Adipocyte (in vitro differentiated cells): Measurements from ENCODE around the gene SHC2.
"Not testable (repeated sequence)": the region's sequence is repeated elsewhere in the genome, so short reads cannot be mapped to it uniquely, and the experiment has no call there.

Source experiments
- DNase-seq: peaks from one replicate; pipeline ENCODE4 v3.0.0-alpha.2; 2015; ENCODE audit warnings: low read depth
- H3K27me3 ChIP-seq: replicated peaks from 2 replicates; pipeline ENCODE4 v1.7.0; 2013; ENCODE audit warnings: mild to moderate bottlenecking, low read length, moderate library complexity; ENCODE audit not compliant: control insufficient read depth, insufficient read depth
- H3K36me3 ChIP-seq: 2 replicates; pipeline ENCODE4 v1.7.0; 2013; ENCODE audit warnings: low read length, mild to moderate bottlenecking, moderate library complexity; ENCODE audit not compliant: control insufficient read depth, insufficient read depth, severe bottlenecking
- H3K4me1 ChIP-seq: 2 replicates; pipeline ENCODE4 v1.7.0; 2013; ENCODE audit warnings: mild to moderate bottlenecking, low read length, moderate library complexity; ENCODE audit not compliant: control insufficient read depth, insufficient read depth
- H3K4me3 ChIP-seq: 2 replicates; pipeline ENCODE4 v1.7.0; 2013; ENCODE audit warnings: mild to moderate bottlenecking, low read length, moderate library complexity
- H3K9ac ChIP-seq: 2 replicates; pipeline ENCODE4 v1.7.0; 2013; ENCODE audit warnings: mild to moderate bottlenecking, low read length, moderate library complexity
- H3K9me3 ChIP-seq: 2 replicates; pipeline ENCODE4 v1.7.0; 2013; ENCODE audit warnings: mild to moderate bottlenecking, low read length, moderate library complexity; ENCODE audit not compliant: control insufficient read depth

The SHC2 gene

DNA sequence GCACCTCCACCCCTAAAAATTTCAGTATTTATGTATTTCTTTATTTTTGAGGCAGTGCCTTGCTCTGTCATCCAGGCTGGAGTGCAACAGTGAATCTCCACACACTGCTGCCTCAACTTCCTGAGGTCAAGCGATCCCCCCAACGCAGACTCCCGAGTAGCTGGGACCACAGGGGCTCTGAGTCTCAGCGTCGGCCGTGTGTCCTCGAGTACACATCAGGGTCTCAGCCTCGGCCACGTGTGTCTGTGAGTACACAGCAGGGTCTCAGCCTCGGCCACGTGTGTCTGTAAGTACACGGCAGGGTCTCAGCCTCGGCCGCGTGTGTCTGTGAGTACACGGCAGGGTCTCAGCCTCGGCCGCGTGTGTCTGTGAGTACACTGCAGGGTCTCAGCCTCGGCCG is 73.1 kb downstream of the SHC2 start:
- H3K27me3 ChIP-seq, result peaks cover 35% of the 10 kb centered on the region
- no peak overlapping the region for H3K9ac ChIP-seq
- DNase-seq, result no peak
- H3K9me3 ChIP-seq, result no peaks in the 10 kb centered on the region
- H3K36me3 ChIP-seq, result no peaks in the 10 kb centered on the region
- H3K4me1 ChIP-seq, result no peaks in the 10 kb centered on the region
- no peak overlapping the region for H3K4me3 ChIP-seq

DNA sequence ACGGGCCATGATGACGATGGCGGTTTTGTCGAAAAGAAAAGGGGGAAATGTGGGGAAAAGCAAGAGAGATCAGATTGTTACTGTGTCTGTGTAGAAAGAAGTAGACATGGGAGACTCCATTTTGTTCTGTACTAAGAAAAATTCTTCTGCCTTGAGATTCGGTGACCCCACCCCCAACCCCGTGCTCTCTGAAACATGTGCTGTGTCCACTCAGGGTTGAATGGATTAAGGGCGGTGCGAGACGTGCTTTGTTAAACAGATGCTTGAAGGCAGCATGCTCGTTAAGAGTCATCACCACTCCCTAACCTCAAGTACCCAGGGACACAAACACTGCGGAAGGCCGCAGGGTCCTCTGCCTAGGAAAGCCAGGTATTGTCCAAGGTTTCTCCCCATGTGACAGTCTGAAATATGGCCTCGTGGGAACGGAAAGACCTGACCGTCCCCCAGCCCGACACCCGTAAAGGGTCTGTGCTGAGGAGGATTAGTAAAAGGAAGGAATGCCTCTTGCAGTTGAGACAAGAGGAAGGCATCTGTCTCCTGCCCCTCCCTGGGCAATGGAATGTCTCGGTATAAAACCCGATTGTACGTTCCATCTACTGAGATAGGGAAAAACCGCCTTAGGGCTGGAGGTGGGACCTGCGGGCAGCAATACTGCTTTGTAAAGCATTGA is 74.1 kb downstream of the SHC2 start:
- not testable (repeated sequence) for H3K36me3 ChIP-seq, DNase-seq

DNA sequence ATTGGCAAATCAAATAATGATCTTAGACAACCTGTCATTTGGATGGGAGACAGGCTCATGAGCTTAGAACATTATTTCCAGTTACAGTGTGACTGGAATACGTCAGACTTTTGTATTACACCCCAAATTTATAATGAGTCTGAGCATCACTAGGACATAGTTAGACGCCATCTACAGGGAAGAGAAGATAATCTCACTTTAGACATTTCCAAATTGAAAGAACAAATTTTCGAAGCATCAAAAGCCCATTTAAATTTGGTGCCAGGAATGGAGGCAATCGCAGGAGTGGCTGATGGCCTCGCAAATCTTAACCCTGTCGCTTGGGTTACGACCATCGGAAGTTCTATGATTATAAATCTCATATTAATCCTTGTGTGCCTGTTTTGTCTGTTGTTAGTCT is 74.6 kb downstream of the SHC2 start:
- H3K36me3 ChIP-seq, H3K4me1 ChIP-seq, H3K9me3 ChIP-seq, H3K4me3 ChIP-seq, DNase-seq, H3K9ac ChIP-seq: not testable (repeated sequence)
- H3K27me3 ChIP-seq, result peaks cover 38% of the 10 kb centered on the region

More for the DNA sequence above, 74.1 kb downstream of the SHC2 start:
- H3K27me3 ChIP-seq, result peaks cover 38% of the 10 kb centered on the region
- H3K9me3 ChIP-seq, H3K9ac ChIP-seq, H3K4me3 ChIP-seq, H3K4me1 ChIP-seq: not testable (repeated sequence)

DNA sequence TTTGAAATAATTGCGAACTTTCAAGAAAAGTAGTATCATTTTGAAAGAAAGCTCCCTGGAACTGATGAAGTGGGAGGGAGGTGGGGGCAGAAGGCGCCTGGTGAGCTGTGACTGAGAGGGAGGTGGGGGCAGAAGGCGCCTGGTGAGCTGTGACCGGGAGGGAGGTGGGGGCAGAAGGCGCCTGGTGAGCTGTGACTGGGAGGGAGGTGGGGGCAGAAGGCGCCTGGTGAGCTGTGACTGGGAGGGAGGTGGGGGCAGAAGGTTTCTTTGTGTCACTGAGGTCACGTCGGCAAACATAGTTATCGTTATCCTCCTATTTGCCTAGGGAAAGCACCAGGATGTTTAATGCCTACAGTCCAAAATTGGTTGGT is 76.0 kb downstream of the SHC2 start:
- H3K4me3 ChIP-seq, result no peak overlapping the region
- no peaks in the 10 kb centered on the region for H3K36me3 ChIP-seq
- no peak for DNase-seq
- H3K27me3 ChIP-seq, result peaks cover 30% of the 10 kb centered on the region
- H3K9ac ChIP-seq, result no peak overlapping the region
- no peaks in the 10 kb centered on the region for H3K4me1 ChIP-seq
- no peaks in the 10 kb centered on the region for H3K9me3 ChIP-seq

DNA sequence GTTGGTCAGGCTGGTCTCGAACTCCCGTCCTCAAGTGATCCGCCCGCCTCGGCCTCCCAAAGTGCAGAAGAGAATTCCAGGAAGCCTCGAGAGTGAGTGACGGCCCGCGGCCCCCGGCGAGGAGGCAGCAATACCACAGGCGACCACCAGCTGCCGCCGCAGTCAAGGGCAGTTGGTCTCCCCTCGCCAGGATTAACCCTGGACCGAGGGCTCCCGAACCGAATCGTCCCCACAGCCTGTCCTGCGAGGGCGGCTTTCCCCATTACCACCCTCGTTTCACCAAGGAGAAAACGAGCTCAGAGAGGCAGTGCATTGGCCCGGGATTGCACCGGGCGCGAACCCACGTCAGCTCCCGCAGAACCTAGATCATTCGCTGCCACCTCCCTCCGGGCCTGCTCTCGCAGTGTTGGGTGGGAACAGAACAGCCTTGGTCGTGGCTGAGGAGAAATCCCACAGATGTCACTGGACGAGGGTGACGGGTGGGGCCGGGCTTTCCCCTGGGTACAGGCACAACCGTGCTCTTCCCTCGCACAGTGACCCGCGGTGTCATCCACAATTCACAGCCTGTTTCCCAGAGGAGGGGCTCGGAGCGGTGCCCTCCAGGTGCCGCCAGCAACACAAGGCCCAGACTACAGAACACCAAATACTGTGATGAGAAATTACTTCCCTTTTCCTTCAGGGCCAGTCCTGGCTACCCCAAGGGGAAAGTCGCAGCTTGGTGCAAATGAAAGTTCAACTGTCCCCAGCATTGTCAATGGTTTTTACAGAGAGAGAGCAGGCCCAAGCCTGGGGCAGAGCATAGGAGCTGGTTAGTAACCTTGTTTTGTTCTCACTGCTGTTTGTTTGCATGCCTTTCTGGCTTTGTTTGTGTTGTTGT is 76.7 kb downstream of the SHC2 start:
- H3K27me3 ChIP-seq, result peaks cover 24% of the 10 kb centered on the region
- no peak overlapping the region for H3K9ac ChIP-seq
- H3K36me3 ChIP-seq, result no peaks in the 10 kb centered on the region
- no peaks in the 10 kb centered on the region for H3K4me1 ChIP-seq
- H3K9me3 ChIP-seq, result no peaks in the 10 kb centered on the region
- no peak for DNase-seq
- no peak overlapping the region for H3K4me3 ChIP-seq

DNA sequence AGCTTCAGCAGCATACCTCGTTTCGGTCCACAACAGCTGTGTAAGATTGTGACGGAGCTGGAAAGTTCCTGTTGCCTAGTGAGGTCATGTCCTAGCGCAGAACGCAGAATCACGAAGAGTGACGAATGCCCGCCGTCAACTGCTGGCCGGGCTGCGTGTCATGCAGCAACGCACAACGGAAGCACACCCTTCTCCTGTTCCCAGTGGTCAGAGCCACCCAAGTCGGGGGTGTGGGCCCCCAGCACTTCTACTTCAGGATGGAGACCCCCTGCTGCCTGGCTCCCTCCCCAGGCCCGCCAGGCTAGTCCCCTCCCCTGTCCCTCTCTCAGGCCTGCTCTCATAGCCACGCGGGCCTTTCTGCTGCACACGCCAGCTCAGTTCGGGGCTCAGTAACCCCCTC is 77.8 kb downstream of the SHC2 start:
- DNase-seq, result no peak
- no peak overlapping the region for H3K4me3 ChIP-seq
- H3K36me3 ChIP-seq, result no peaks in the 10 kb centered on the region
- H3K27me3 ChIP-seq, result peaks cover 20% of the 10 kb centered on the region
- H3K9me3 ChIP-seq, result no peaks in the 10 kb centered on the region
- H3K9ac ChIP-seq, result no peak overlapping the region
- no peaks in the 10 kb centered on the region for H3K4me1 ChIP-seq

DNA sequence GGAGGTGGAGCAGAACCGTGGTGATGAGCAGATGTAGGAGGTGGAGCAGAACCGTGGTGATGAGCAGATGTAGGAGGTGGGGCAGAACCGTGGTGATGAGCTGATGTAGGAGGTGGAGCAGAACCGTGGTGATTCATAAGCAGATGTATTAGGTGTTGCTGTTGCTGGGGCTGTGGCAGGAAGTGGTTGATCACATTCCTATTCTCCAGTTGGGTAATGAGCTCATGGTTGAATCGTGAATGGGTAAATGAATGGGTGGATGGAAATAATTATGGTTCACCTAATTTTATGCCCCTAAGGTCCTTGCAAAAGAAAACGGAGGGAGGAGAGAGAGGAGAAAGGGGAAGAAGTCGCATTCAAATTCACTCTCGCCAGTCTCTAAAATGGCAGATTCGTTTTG is 78.3 kb downstream of the SHC2 start:
- not testable (repeated sequence) for H3K4me3 ChIP-seq, H3K4me1 ChIP-seq, DNase-seq

DNA sequence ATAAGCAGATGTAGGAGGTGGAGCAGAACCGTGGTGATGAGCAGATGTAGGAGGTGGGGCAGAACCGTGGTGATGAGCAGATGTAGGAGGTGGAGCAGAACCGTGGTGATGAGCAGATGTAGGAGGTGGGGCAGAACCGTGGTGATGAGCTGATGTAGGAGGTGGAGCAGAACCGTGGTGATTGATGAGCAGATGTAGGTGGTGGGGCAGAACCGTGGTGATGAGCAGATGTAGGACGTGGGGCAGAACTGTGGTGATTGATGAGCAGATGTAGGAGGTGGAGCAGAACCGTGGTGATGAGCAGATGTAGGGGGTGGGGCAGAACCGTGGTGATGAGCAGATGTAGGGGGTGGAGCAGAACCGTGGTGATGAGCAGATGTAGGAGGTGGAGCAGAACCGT is 78.9 kb downstream of the SHC2 start:
- not testable (repeated sequence) for H3K9ac ChIP-seq, H3K4me3 ChIP-seq, H3K9me3 ChIP-seq, H3K4me1 ChIP-seq, DNase-seq, H3K36me3 ChIP-seq
- peaks cover 20% of the 10 kb centered on the region for H3K27me3 ChIP-seq

More for the DNA sequence above, 78.3 kb downstream of the SHC2 start:
- not testable (repeated sequence) for H3K36me3 ChIP-seq, H3K9ac ChIP-seq, H3K9me3 ChIP-seq
- H3K27me3 ChIP-seq, result peaks cover 20% of the 10 kb centered on the region

DNA sequence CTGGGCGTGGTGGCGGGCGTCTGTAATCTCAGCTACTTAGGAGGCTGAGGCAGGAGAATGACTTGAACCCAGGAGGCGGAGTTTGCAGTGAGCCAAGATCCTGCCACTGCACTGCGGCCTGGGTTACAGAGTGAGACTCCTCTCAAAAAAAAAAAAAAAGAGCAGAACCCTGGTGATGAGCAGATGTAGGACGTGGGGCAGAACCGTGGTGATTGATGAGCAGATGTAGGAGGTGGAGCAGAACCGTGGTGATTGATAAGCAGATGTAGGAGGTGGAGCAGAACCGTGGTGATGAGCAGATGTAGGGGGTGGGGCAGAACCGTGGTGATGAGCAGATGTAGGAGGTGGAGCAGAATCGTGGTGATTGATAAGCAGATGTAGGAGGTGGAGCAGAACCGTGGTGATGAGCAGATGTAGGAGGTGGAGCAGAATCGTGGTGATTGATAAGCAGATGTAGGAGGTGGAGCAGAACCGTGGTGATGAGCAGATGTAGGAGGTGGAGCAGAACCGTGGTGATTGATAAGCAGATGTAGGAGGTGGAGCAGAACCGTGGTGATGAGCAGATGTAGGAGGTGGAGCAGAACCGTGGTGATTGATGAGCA is 80.1 kb downstream of the SHC2 start:
- not testable (repeated sequence) for DNase-seq, H3K4me3 ChIP-seq

DNA sequence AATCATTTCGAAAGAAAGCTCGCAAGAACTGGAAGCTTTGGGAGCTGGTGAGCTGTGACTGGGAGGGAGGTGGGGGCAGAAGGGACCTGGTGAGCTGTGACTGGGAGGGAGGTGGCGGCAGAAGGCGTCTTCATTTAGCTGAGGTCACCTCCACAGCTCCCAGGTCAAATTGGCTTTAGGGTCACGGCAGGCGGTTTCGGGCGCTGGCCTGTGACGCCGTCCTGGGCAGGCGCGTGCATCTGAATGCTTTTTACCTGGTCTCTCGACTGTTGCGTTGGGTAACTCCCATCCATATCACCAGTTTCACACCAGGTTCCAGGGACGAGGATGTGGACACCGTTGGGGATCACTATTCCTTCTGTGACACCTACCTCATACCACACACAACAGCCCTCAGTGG is 81.0 kb downstream of the SHC2 start:
- H3K27me3 ChIP-seq, result peaks cover 25% of the 10 kb centered on the region
- no peaks in the 10 kb centered on the region for H3K36me3 ChIP-seq
- no peak for DNase-seq
- no peaks in the 10 kb centered on the region for H3K4me1 ChIP-seq
- H3K4me3 ChIP-seq, result no peak overlapping the region
- no peak overlapping the region for H3K9ac ChIP-seq
- H3K9me3 ChIP-seq, result no peaks in the 10 kb centered on the region

More for the DNA sequence above, 80.1 kb downstream of the SHC2 start:
- H3K9me3 ChIP-seq, H3K4me1 ChIP-seq, H3K36me3 ChIP-seq, H3K9ac ChIP-seq: not testable (repeated sequence)
- peaks cover 23% of the 10 kb centered on the region for H3K27me3 ChIP-seq

DNA sequence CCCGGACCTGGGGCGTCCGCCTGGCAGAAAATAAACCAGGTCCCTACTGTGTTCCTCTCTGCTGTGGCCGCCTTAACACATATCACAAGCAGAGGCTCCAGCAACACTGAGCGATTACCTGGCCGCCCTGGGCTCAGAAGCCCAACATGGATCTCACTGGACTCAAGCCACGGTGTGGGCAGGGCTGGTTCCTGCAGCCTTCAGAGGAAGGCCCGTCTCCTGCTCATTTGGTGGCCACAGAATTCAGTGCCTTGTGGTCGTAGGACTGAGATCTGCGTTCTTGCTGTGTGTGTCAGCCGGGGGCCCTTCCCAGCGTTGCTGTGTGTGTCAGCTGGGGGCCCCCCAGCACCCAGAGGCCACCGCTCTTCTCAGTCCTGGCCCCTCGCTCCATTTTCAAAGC is 82.1 kb downstream of the SHC2 start:
- Histone ChIP-seq H3K27me3 (peaks cover 27% of the 10 kb centered on the region), H3K9me3 (no peaks in the 10 kb centered on the region), H3K4me3 (no peak overlapping the region), H3K36me3 (no peaks in the 10 kb centered on the region), H3K9ac (no peak overlapping the region), H3K4me1 (no peaks in the 10 kb centered on the region)
- no peak for DNase-seq
